Gastrocnemius medialis (tissue), 4 donors: ENCODE measurements around the gene ARID5B. TPM values are rescaled to one million over a fixed set of nuclear protein-coding genes. Genes with fewer than 3 reads are reported as not detected.

Experiments used
- ATAC-seq, 2 donors: fragments of 150-250 bp; one replicate each; pipeline ENCODE4 v1.9.1; 2016
- DNase-seq, 2 donors: peaks; one replicate each; pipeline ENCODE4 v3.0.0-alpha.2; 2019
- H3K27ac ChIP-seq, 4 donors: fragments of 200-600 bp; sonication (generic); 1 replicate in 1 of 4; 2 replicates in 3 of 4; pipeline ENCODE4 v1.5.1; 2016 to 2018; ENCODE audit warnings: mild to moderate bottlenecking in 2 of 4, moderate library complexity in 1 of 4
- H3K27me3 ChIP-seq, 3 donors: fragments of 200-600 bp; sonication (generic) in 2 of 3; 1 replicate in 1 of 3; 2 replicates in 2 of 3; pipeline versions ENCODE4 v1.5.1 to v1.6.0; 2016 to 2019; ENCODE audit warnings: mild to moderate bottlenecking in 1 of 3, moderate library complexity in 1 of 3
- H3K36me3 ChIP-seq, 2 donors: fragments of 200-600 bp; sonication (generic) in 1 of 2; one replicate each; pipeline ENCODE4 v1.5.1; 2017 to 2018
- H3K4me1 ChIP-seq, 2 donors: fragments of 200-600 bp; sonication (generic) in 1 of 2; one replicate each; pipeline ENCODE4 v1.5.1; 2016 to 2017; ENCODE audit warnings: mild to moderate bottlenecking in 2 of 2
- H3K4me3 ChIP-seq, 4 donors: fragments of 200-600 bp; sonication (generic) in 3 of 4; 1 replicate in 1 of 4; 2 replicates in 3 of 4; pipeline ENCODE4 v1.5.1; 2016 to 2019; ENCODE audit warnings: mild to moderate bottlenecking in 2 of 4
- H3K9me3 ChIP-seq, 3 donors: fragments of 200-600 bp; sonication (generic) in 2 of 3; 1 replicate in 1 of 3; 2 replicates in 2 of 3; pipeline ENCODE4 v1.5.1; 2016 to 2019
- POLR2A ChIP-seq, 2 donors: fragments of 450-650 bp; IDR thresholded peaks; one replicate each; pipeline ENCODE4 v1.6.1; 2017; ENCODE audit warnings: antibody characterized with exemption in 2 of 2, mild to moderate bottlenecking in 2 of 2, moderate library complexity in 2 of 2
- in situ Hi-C, 4 donors: fragments of 200-750 bp; cut with MboI; loops; one replicate each; pipeline versions ENCODE4 v1.15.0 to v1.8.0; 2017; ENCODE audit warnings: low sequenced_read_pairs in 4 of 4
- intact Hi-C: fragments of 100-400 bp; cut with DNase I; formaldehyde crosslinking; loops from one replicate; pipeline ENCODE4 v1.15.1; 2023; ENCODE audit warnings: low total_unique reads
- total RNA-seq, 4 donors: library from RNA; depleted of rRNA; stranded (reverse); fragments of >200 nt; gene quantifications; one replicate each; pipeline versions ENCODE4 v1.1.0 to v1.2.3, GENCODE V29; 2016
- TF ChIP-seq, protein P1 (sequence below), 5 experiments: fragments of 450-650 bp in 3 of 5; fragments of 200-600 bp in 2 of 5; sonication (generic) in 2 of 5; IDR thresholded peaks in 4 of 5; conservative IDR thresholded peaks in 1 of 5; 1 replicate in 4 of 5; 2 replicates in 1 of 5; pipeline ENCODE4 v1.5.1; 2016 to 2019; ENCODE audit warnings: antibody characterized with exemption in 5 of 5, mild to moderate bottlenecking in 3 of 5, moderate library complexity in 3 of 5

ARID5B gene
- total RNA-seq, 4 donors from 2014 or later, result 156 to 512 (median 263) TPM

DNA sequence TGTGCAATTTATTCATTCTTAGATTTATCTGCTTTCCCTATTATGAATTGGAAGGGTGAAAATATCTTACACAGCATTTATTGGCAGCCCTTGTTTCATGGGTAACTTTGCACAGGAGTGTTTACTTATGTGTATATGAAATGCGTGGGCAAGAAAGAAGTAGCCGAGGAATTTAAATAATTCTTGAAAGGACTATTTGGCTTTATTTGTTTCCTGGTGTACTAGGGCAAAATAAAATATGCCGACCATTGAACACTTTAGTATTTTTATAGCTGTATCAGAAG lies 93.7 kb downstream of the ARID5B start:
- Histone ChIP-seq H3K9me3 (no peaks in the 10 kb centered on the region), H3K27me3 (no peaks in the 10 kb centered on the region), H3K27ac (peak overlapping the region in 1 of 4 donors; percentile 64), H3K4me3 (no peak overlapping the region), H3K36me3 (no peaks in the 10 kb centered on the region), H3K4me1 (peaks cover 17 to 35% of the 10 kb centered on the region in 2 donors)
- intact Hi-C loops (no loop called here), in situ Hi-C loops (no loop called here)
- ATAC-seq (no peak), DNase-seq (no peak)
- no peak for TF ChIP-seq POLR2A (IDR thresholded peaks at IDR 0.05)
- TF ChIP-seq, protein P1, sequence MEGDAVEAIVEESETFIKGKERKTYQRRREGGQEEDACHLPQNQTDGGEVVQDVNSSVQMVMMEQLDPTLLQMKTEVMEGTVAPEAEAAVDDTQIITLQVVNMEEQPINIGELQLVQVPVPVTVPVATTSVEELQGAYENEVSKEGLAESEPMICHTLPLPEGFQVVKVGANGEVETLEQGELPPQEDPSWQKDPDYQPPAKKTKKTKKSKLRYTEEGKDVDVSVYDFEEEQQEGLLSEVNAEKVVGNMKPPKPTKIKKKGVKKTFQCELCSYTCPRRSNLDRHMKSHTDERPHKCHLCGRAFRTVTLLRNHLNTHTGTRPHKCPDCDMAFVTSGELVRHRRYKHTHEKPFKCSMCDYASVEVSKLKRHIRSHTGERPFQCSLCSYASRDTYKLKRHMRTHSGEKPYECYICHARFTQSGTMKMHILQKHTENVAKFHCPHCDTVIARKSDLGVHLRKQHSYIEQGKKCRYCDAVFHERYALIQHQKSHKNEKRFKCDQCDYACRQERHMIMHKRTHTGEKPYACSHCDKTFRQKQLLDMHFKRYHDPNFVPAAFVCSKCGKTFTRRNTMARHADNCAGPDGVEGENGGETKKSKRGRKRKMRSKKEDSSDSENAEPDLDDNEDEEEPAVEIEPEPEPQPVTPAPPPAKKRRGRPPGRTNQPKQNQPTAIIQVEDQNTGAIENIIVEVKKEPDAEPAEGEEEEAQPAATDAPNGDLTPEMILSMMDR (IDR thresholded peaks at IDR 0.05 in 4 of 5, conservative IDR thresholded peaks at IDR 0.05 in 1 of 5), result no peak

DNA sequence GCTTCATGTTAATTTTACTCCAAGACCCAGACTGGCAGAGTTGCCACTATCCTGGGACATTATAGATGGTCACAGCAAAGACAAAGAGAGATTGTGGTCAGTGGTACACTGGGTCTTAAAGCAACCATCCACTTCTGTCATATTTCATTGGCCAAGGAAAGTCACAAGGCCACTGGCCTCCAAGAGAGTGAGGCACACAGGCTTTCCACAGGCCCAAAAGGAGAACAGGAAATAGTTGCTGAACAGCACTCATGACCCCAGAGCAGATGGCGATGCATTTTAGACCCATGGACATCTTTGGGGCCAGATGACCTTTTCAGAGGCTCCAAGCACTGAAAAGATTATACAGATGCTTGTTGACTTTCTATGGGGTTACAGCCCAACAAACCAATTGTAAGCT lies 97.4 kb downstream of the ARID5B start:
- Histone ChIP-seq H3K27ac (no peak overlapping the region), H3K36me3 (no peaks in the 10 kb centered on the region), H3K9me3 (no peaks in the 10 kb centered on the region), H3K4me1 (peaks cover 6 to 24% of the 10 kb centered on the region in 2 donors), H3K4me3 (no peak overlapping the region), H3K27me3 (no peaks in the 10 kb centered on the region)
- TF ChIP-seq, protein P1 (IDR thresholded peaks at IDR 0.05 in 4 of 5, conservative IDR thresholded peaks at IDR 0.05 in 1 of 5), result no peak
- TF ChIP-seq POLR2A (IDR thresholded peaks at IDR 0.05), result no peak
- ATAC-seq (no peak), DNase-seq (no peak)
- in situ Hi-C loops, result no loop called here
- intact Hi-C loops, result no loop called here

DNA sequence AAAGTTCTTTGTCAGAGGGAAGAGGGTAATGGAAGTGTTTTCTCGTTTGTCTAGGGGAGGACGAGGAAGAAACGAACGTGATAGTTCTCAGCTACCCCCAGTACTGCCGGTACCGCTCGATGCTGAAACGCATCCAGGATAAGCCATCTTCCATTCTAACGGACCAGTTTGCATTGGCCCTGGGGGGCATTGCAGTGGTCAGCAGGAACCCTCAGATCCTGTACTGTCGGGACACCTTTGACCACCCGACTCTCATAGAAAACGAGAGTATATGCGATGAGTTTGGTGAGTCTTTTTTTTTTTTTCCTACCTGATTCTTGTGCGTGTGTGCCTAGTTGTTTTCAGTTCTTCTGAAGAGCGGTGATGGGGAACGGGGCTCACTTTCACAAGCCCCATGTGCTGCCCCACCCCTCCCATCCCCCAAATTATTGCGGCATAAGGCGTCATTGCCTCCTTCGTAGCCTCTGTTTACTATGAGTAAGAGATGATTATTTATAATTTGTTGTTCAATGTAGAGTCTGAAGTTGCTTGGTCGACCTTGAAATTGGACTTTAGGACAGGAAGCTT lies 98.6 kb downstream of the ARID5B start:
- Histone ChIP-seq H3K9me3 (no peaks in the 10 kb centered on the region), H3K36me3 (no peaks in the 10 kb centered on the region), H3K27ac (no peak overlapping the region), H3K27me3 (no peaks in the 10 kb centered on the region), H3K4me1 (peaks cover 4 to 25% of the 10 kb centered on the region in 2 donors), H3K4me3 (no peak overlapping the region)
- ATAC-seq (no peak), DNase-seq (no peak)
- intact Hi-C loops, result no loop called here
- in situ Hi-C loops, result no loop called here
- no peak for TF ChIP-seq POLR2A (IDR thresholded peaks at IDR 0.05)
- TF ChIP-seq, protein P1 (IDR thresholded peaks at IDR 0.05 in 4 of 5, conservative IDR thresholded peaks at IDR 0.05 in 1 of 5), result no peak

DNA sequence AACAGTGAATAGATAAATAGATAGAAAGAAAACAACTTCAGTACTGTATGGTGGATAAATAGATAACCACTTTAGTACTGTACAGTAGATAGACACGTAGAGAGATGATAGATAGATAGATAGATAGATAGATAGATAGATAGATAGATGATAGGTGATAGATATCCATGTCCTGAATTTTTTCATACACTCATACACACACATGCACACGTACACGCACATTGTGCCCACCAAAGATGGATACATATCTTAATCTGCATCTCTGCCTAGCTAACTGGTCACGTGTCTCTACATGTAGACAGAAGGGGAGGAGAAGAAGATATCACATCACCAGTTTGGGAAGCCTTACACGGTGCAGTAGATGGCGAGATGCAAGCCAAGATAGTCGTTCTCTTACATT lies 99.2 kb downstream of the ARID5B start:
- H3K9me3 ChIP-seq, result no peaks in the 10 kb centered on the region
- intact Hi-C loops (no loop called here), in situ Hi-C loops (no loop called here)
- H3K4me1 ChIP-seq, result peaks cover 4 to 20% of the 10 kb centered on the region in 2 donors
- ATAC-seq (no peak), DNase-seq (no peak)
- no peak overlapping the region for H3K4me3 ChIP-seq
- no peak for TF ChIP-seq POLR2A (IDR thresholded peaks at IDR 0.05)
- TF ChIP-seq, protein P1 (IDR thresholded peaks at IDR 0.05 in 4 of 5, conservative IDR thresholded peaks at IDR 0.05 in 1 of 5), result no peak
- no peak overlapping the region for H3K27ac ChIP-seq
- H3K36me3 ChIP-seq, result no peaks in the 10 kb centered on the region
- no peaks in the 10 kb centered on the region for H3K27me3 ChIP-seq

DNA sequence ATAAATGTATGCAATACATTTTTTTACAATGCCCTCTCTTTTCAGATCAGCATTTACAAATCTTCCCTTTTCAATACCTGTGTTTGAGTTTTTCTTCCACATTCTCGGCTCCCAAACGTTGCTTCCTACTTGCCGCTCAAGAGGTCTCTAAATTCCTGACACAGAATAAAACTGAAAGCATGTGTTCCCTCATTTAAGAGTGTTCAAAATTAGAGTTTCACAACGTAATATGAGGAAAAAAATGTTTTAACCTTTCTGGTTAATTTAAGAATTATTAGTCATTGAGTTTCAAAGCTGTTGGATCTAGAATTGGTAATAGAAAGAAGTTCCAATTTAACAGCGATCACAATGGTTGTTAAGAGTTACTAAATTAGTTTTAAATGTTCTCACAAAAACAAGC lies 100.4 kb downstream of the ARID5B start:
- no peaks in the 10 kb centered on the region for H3K36me3 ChIP-seq
- peaks cover 4 to 19% of the 10 kb centered on the region in 2 donors for H3K4me1 ChIP-seq
- intact Hi-C loops (no loop called here), in situ Hi-C loops (no loop called here)
- ATAC-seq (no peak), DNase-seq (no peak)
- TF ChIP-seq, protein P1 (IDR thresholded peaks at IDR 0.05 in 4 of 5, conservative IDR thresholded peaks at IDR 0.05 in 1 of 5), result no peak
- TF ChIP-seq POLR2A (IDR thresholded peaks at IDR 0.05), result no peak
- no peaks in the 10 kb centered on the region for H3K27me3 ChIP-seq
- no peaks in the 10 kb centered on the region for H3K9me3 ChIP-seq
- peak overlapping the region in 2 of 4 donors; percentile 1 to 2 for H3K4me3 ChIP-seq
- no peak overlapping the region for H3K27ac ChIP-seq
